ENCODE data around the gene IWS1.

IWS1 gene

DNA sequence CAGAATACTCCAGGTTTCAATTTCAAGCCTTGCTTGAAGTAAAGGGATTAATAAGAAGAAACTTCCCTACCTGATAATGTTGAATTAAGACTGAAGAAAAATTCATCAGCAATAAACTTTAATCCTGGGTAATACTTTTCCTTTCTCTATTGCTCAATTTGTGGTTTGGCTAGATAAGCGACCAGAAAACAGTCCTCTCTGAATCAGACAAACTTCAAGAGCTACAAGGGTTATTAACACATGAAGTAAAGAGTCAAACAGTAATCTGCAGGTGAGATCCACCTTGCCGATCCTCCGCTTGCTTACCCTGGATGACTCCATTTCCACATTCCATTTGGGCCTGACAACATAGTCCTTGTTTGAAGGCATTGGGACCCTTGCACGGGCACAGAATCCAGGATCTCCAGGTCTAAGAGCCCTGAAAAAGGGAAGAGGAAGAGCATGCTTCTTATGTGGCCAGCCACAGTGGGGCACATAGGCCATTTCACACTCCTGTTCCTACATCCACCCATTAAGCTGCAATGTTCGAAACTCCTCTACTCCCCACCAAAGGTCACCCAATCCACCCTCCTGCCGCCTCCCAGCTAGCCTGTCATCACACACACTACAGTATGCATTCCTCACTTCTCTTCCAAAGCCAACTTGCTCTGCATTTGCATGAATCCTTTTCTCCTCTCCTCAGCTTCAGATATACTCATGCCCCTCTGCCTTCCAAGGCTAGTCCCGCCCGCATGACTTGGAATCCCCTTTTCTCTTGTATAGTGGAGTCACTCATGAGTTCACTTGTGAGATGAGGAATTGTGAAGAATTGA is 39.8 kb downstream of the IWS1 start:
- no peak for DNase-seq

DNA sequence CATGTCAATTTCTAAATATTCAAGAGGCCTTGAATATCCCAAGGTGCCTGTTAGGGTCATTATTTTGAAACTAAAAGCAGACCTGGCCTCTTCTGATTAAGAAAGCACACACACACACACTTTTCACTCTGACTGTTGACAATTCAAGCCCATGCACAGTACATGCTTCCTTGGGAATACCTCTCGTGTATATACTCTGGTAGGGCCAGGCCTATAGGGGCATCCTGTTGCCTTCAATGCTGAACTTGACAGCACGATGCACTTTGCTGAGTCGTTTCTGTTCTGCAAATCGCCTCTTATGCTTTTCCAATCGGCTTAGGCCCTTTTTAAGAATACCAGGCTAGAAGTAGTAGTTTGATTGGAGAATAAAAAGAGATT is 40.6 kb downstream of the IWS1 start:
- DNase-seq = no peak

DNA sequence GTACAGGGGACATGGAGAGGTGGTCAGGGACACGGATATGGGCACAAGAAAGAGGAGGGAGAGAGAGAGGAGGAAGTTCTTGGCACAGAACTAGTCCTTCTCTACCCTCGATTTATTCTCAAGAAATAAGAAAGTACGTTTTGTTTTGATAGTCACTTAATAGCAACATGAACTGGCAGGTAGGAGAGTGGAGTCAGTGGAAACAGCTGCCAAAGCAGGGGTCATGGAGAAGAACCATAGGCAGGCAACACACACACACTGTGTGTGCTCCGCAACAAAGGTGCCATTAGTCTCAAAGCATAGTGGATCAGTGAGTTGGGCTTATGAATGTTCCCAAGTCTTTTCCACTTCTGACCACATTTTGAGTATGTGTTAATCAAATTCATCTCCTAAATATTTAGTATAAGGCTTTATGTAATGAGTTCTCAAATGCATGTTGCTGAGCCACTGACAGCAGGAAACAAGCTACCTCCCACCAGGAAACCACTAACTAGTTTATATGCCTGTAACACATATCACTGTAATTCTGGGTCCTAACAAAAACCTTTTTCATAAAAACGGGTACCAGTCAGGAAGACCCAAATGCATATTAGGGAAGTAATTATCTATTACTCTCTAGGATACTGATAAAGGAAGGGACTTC is 41.1 kb downstream of the IWS1 start:
- no peak for DNase-seq

DNA sequence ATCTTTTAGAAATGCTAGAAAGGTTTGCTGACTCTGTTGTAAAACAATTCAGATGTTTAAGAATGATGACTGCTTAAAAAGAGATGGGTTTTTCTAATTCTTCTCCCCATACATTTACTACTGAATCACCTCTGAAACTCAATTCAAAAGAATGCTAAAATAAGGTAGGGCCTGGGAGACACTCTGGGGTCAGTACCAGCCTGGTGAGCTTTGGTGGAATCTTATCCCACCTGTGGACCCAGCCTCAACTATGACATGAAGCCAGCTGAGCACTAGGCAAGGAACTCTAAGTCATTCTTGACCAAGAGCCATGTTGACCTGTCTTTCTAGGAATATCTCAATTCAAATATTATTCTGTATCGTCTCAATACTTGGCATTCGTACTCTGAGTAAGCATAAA is 44.3 kb downstream of the IWS1 start:
- no peak for DNase-seq

DNA sequence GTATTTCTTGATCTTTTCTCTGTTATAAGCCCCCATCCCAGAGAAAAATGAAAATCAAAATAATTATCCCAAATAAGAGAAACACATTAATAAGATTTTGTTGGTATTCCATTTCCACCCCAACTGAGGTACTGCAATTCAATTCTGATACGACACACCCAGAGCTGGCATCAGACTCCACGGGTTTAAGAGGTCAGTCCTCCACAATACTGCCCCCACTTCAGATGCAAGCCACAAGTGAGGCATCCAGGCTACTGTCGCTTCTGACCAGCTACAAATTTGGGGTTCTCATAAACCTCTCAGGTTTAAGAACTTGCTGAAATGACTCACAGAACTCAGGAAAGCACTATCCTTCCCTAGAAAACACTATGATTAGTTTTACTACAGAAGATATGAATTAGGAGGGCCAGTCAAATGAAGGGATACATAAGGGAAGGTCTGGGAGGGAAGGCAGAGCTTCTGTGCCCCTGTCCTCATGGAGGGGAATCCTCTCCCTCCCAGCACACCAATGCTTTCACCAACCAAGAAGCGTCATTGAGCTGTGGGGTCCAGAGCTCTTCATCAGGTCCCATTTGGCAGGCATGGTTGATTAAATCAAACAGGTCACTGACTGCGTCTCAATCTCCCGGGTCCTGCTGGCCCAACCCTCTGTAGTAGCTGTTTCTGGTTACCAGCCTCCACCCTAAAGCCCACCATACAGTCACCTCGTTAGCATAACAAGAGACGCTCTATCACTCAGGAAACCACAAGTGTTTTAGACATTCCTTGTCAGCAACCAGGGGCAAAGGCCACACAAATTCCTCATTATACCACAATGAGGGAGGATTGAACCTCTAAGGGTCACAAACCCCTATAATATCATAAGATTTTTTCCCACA is 46.2 kb downstream of the IWS1 start:
- no peak for DNase-seq

DNA sequence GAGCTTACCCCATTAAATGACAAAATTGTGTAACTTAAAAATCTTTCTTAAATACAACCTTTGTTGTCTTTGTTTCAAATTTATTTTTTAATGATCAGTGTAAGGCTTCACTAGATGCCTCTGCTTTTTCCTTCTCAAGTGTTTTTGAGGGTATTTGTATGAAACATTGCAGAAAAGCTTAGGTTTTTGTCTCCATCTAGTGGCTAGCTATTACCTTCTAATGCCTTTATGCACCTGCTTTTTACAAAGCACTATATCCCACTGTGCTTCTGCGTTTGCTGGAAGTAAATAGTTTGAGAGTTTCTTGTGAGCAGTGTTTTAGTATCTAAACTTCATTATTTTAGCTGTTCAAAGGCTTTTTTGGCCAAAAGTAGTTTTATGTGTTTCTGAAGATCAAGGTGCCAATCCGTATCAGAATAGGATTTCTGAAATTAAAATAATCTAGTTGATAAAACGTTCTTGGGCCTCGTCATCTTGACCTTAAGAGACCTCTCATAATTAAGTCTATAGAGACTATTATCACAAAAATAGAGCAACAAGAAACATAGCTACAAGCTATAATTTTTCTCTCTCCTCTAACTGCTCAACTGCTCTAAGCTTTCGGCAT is 47.0 kb downstream of the IWS1 start:
- DNase-seq = no peak

DNA sequence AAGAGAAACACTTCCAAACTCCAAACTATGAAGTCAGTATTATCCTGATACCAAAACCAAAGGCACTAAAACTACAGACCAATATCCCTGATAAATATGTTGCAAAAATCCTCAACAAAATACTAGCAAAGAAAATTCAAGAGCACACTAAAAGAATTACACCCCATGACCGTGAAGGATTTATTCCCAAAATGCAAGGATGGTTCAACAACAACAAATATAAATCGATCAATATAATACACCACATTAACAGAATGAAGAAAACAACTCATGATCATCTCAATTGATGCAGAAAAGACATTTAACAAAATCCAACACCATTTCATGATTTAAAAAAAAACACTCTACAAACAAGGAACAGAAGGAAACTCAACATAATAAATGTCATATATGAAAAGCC is 50.5 kb downstream of the IWS1 start:
- no peak for DNase-seq

DNA sequence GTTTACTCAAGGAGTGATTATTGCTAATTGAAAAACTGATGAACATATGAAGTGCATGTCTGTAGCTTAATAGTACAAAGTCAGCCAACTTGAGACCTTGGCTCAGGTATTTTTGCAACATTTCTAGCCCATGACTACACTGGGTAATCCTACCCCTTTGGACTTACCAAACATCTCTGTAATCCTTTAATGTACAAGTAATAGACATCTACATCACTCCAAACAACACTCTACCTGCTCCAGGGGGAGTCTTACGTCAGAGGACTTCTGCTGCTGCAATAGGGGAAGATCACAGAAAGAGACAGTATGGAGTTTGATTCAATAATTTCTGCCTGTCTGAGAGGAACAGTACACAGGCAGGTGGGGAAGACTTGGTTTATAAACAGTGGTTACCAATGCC is 54.0 kb downstream of the IWS1 start:
- no peak for DNase-seq

DNA sequence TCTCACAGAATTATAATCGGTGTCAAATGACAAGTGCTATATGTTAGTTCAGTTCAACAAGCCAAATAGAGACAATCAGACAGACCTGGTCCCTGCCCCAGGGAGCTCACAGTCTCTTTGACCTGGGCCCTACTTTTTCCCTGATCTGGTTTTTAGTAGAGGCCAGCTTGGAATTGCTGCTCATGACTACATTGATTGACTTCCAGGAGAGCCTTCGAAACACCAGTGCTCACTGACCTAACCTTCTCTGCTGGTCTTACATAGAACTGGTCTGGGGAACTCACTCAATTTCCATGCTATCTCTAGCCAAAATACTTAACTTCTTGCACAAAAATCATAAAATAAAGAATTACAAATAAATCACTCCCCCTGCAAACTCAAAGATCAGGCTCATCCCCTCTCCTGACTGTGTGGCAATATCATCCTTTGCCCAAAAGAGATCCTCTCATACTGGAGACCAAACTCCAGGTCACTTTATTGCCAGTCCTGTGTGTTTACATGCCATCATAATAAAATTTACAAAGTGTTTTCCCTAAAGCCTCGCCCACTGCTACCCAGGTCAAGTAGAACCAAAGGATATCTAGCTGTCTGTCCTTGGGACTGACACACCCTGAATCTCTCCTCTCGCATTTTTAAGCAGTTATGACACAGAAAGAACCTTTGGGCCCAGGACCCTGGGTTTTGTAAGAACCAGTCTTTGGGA is 54.9 kb downstream of the IWS1 start:
- no peak for DNase-seq

DNA sequence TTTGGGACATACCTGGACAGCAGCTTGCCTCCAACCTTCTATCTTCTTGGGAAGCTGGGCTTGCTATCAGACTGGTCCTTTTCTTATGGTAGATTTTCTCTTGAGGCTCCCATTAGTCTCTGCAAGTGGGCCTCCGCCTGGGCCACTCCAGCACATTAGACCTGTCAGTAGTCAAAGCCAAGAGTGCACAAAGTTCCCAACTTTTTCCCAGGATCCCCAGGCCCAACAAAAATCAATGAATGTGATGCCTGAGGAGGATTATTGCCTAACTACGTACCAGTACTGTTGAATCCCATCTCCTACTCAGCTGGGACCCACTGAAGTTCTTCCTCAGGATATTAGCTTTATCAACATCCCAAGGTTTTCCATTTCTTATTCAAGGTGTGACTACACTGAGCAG is 56.3 kb downstream of the IWS1 start:
- DNase-seq = no peak

DNA sequence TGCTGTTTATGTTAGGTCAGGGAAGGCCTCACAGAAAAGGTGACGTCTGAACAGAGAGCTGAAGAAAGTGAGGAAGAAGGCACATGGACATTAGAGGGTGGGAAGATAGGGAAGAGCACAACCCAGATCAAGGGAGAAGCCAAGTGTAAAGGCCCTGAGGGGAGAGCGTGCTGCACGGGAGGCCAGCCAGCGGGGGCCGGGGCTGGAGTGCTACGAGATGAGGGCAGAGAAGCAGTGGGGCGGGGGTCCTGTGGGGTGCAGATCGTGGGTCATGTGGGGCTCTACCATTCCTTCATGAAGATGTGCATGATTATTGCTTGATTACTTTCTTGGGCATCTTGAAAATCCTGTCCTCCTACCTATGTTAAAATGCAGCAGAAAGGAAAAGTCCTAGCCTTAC is 57.2 kb downstream of the IWS1 start:
- DNase-seq = no peak

DNA sequence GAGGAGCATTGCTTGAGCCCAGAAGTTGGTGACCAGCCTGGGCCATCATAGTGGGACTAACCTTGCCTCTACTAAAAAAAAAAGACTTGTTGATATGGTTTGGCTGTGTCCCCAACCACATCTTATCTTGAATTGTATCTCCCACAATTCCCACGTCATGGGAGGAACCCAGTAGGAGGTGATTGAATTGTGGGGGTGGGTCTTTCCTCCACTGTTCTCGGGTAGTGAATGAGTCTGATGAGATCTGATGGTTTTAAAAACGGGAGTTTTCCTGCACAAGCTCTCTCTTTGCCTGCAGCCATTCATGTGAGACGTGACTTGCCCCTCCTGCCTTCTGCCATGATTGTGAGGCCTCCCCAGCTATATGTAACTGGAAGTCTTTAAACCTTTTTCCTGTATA is 61.0 kb downstream of the IWS1 start:
- DNase-seq = no peak

DNA sequence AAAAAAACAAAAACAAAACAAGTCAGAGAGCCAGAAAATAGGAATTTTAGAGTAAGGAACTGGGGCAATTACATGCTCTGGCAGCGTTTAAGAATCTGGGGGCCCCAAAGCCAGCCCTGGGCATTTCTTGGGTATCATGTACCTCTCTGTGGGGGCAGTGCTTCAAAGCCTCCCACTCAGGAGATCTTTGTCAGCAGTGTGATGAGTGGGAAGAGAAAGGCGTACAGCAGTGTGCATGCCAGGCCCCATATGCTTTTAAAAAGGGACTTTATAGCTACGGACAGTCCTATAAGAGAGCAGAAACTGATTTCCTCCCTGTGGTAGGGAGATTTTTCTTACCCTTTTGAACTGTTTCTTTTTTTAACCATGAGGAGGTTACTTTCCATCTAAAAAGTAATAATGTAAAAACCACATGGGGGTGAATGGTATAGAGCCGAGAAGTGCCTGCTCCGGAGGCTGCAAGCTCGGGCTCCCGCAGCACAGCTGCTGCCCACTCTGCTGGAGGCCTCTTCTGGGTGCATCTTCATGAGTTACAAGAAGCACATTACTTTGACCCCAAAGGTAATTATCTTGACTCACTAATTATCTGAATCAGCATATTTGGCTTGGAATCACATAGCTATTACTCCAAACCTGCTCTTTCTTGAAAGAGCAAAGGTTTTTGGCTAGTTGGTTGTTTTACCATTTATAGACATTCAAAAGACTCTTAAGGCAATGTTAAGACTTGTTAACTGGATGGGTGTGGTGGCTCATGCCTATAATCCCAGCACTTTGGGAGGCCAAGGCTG is 61.6 kb downstream of the IWS1 start:
- no peak for DNase-seq

DNA sequence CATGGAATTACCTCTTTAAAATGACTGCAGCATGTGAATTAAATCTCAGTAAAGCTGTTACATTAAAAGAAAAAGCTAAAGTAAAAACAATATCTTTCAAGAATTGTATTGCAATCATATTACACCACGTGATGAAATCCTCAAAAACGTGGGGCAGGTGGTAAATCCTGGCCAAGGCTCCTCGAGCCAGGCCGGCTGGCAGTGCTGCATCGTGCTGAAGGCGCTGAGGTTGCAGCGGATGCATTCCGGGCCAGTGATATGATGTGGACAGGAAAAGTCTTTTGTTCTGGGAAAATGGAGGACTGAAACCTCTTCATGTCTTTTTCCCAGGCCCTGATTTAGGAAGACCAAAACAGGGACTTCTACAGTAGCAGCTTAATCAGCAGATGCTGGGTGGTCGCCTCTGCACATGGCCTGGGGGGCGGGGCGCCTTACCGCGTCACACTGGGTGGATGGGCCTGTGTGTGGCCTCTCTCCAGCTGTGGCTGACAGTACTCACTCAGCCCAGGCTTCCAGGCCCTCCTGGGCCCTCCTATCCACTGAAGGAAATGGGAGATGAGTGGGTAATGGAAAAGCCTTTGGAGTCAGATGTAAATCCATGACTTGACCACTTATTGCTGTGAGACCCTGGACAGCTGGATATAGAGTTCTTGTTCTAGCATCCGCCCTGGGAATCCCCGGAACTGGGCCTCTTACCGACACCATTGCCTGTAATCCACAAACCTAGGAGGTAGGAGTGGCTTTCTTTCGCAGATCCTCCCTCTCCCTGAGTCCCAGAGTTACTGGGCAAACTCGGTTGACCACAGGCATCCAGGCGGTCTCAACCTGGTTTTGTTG is 62.9 kb downstream of the IWS1 start:
- no peak for DNase-seq

DNA sequence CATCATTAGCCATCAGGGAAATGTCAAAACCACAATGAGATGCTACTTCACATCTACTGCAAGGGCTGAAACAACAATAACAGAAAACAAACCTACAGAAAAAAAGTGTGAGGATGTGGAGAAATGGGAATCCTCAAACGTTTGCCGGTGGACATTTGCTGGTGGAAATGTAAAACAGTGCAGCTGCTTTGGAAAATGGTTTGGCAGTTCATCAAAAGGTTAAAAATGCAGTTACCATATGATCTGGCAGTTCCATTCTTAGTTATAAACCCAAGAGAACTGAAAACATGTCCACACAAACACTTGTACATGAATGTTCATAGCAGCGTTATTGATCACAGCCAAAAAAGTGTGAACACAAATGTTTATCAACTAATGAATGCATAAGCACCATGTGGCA is 63.8 kb downstream of the IWS1 start:
- no peak for DNase-seq

DNA sequence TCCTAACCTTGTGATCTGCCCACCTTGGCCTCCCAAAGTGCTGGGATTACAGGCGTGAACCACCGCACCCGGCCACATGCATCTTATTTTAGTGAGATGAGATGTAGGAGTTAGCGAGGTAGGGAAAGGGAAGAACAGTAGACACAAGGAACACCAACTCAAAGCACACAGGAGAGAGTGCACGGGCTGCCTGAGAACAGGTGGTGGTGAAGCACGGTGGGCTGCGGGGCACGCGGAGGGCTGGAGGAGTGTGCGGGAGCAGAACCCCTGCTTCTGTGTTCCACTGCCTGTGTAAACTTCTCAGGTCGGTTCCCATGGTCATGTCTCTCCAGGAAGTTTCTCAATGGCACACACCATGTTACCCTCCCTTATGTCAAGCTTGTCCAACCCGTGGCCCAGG is 69.3 kb downstream of the IWS1 start:
- no peak for DNase-seq

DNA sequence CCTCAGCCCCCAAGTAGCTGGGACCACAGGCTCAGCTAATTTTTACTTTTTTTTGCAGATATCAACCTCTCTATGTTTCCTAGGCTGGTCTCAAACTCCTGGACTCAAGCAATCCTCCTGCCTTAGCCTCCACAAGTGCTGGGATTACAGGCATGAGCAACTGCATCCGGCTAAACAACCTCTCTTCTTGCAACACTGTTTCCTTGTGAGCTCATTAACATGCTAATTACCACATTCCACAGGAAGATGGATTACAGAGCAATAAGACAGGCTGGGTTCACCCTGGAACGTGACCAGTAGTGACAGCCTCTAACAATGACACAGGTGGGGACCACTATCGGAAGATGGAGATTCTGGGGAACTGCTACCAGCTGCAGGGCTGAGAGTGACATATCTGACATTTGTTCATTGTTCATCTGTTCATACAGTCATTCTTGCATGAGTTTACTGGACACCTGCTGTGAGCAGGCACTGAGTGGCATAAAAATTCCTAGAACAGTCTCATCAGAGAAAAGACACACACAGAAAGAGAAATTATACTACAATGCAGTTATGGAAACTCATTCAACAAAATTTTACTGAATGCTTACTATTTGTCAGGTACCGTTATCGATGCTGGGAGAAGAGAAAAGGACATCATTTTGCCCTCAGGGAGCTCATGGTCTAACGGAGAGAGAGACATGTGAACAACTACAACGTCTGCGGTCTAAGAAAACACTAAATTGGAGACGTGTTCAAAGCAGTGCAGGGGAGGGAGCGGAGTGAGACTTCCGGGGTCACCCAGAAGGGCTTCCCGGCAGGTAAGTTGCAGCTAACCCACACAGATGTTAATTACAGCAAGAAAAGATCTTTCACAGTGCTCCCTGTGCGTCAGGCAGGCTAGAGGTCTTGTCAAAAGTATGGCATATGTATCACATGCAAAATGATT is 70.5 kb downstream of the IWS1 start:
- DNase-seq = no peak

DNA sequence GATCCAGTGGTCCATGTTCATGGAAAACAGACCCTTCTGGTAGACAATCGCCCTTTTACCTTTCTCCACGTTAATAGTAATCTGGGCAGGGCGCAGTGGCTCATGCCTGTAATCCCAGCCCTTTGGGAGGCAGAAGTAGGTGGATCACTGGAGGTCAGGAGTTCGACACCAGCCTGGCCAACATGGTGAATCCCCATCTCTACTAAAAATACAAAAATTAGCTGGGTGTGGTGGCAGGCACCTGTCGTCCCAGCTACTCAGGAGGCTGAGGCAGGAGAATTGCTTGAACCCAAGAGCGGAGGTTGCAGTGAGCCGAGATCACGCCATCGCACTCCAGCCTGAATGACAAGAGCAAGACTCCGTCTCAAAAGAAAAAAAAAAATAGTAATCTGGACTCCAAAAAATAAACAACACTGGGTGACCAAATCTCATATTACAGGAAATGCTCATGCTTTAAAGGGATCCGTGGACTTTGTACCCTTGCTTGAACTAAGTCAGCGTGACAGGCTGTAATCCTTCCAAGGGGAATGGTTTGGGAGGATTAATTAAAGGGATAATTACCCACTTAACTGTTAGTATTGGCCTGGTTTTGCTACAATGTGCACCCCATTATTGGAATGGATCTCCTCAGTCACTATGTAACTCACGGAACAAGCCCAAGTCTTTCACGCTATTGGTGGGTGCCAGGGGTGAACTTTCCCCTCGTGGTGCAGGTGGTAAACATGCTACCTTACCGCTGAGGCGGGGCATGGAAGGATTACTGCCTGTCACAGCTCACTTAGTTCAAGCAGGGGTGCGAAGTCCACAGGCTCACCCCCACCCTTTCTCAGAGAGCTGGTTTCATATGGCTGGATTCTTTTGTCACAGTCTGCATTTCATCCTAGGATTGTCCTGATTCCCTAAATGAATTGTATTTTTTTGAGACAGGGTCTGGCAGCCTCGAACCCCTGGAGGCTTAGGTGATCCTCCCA is 71.4 kb downstream of the IWS1 start:
- no peak for DNase-seq
